HepG2 (cell line): Measurements from ENCODE around the gene PTAR1. TPM values are rescaled to one million over a fixed set of nuclear protein-coding genes. Genes with fewer than 3 reads are reported as not detected.

Experiments used
- ATAC-seq: fragments of 200-7000 bp; cut with Tn5 transposase; 3 replicates; pipeline ENCODE4 v1.9.1; 2020; ENCODE audit warnings: mild to moderate bottlenecking, moderate library complexity
- Bru-seq: library from RNA; stranded (reverse); fragments of 400-500 nt; gene quantifications from one replicate; lab custom pipeline; 2021; lab: Mats Ljungman, UMichigan
- BruChase-seq, 2 experiments: library from RNA; stranded (reverse); fragments of 400-500 nt; gene quantifications; one replicate each; lab custom pipeline; 2021; lab: Mats Ljungman, UMichigan
- BruUV-seq: library from RNA; stranded (reverse); fragments of 400-500 nt; replicated peaks from 2 replicates; lab custom pipeline; 2021; lab: Mats Ljungman, UMichigan
- CTCF ChIA-PET: fragments of 300-600 bp; formaldehyde crosslinking; extraction: SDS; loops from one replicate; lab custom pipeline; 2021; ENCODE audit warnings: low total read pairs, inconsistent platforms, low intra/inter-chr PET ratio; lab: Yijun Ruan, JAX
- POLR2A ChIA-PET: fragments of 350-600 bp; sonication (Branson Sonifier 250); formaldehyde crosslinking; loops from one replicate; lab custom pipeline; 2020; ENCODE audit warnings: antibody characterized with exemption, inconsistent platforms; lab: Yijun Ruan, JAX
- DNase-seq: peaks from one replicate; pipeline ENCODE4 v3.0.0-alpha.2; 2015; ENCODE audit warnings: low spot score
- FAIRE-seq: peaks from 3 replicates; lab custom pipeline; 2011; peaks lifted over from hg19 to GRCh38; lab: Jason Lieb, UNC
- H2AFZ ChIP-seq: one replicate; pipeline ENCODE4 v1.6.1; 2011; ENCODE audit warnings: low read length, inconsistent platforms
- H3K27ac ChIP-seq: fragments of 300-600 bp; 3 replicates; pipeline ENCODE4 v1.8.0; 2011; ENCODE audit warnings: mixed run types, mild to moderate bottlenecking, mixed read lengths, low read length, inconsistent platforms; ENCODE audit not compliant: insufficient read depth; ENCODE audit errors: extremely low read length
- H3K27me3 ChIP-seq, 2 experiments: fragments of 200-600 bp in 1 of 2; 2 replicates in 1 of 2; 3 replicates in 1 of 2; pipeline versions ENCODE4 v1.6.0 to v1.8.0; 2011; ENCODE audit warnings: low read length in 2 of 2, mild to moderate bottlenecking in 2 of 2, moderate library complexity in 2 of 2, inconsistent platforms in 1 of 2; ENCODE audit not compliant: insufficient read depth in 2 of 2, control insufficient read depth in 1 of 2
- H3K36me3 ChIP-seq, 2 experiments: fragments of 200-600 bp in 1 of 2; replicated peaks in 1 of 2; 2 replicates in 1 of 2; 3 replicates in 1 of 2; pipeline versions ENCODE4 v1.5.1 to v1.8.0; 2011; ENCODE audit warnings: low read length in 2 of 2, inconsistent platforms in 1 of 2; ENCODE audit not compliant: insufficient read depth in 2 of 2, control insufficient read depth in 1 of 2
- H3K4me1 ChIP-seq: 2 replicates; pipeline ENCODE4 v1.5.1; 2012; ENCODE audit warnings: low read length, inconsistent platforms; ENCODE audit not compliant: insufficient read depth
- H3K4me2 ChIP-seq: 2 replicates; pipeline ENCODE4 v1.6.0; 2011; ENCODE audit warnings: low read depth, low read length, inconsistent platforms
- H3K4me3 ChIP-seq, 3 experiments: fragments of 200-600 bp in 1 of 3; sonication (generic), shearing (Covaris generic) in 1 of 3; replicated peaks in 1 of 3; 2 replicates each; pipeline ENCODE4 v1.5.1; 2011 to 2016; ENCODE audit warnings: low read length in 3 of 3, inconsistent platforms in 2 of 3, low read depth in 2 of 3, mild to moderate bottlenecking in 2 of 3, control low read depth in 1 of 3, mixed read lengths in 1 of 3; ENCODE audit not compliant: insufficient read depth in 1 of 3
- H3K79me2 ChIP-seq: one replicate; pipeline ENCODE4 v1.6.1; 2011; ENCODE audit warnings: low read length, inconsistent platforms; ENCODE audit not compliant: insufficient read depth
- H3K9ac ChIP-seq: 2 replicates; pipeline ENCODE4 v1.6.0; 2011; ENCODE audit warnings: mild to moderate bottlenecking, low read depth, low read length, inconsistent platforms; ENCODE audit not compliant: insufficient read depth
- H3K9me3 ChIP-seq: 2 replicates; pipeline ENCODE4 v1.5.1; 2012; ENCODE audit warnings: mild to moderate bottlenecking, low read length
- H4K20me1 ChIP-seq: 2 replicates; pipeline ENCODE4 v1.6.0; 2011; ENCODE audit warnings: inconsistent platforms, mild to moderate bottlenecking, low read length, moderate library complexity; ENCODE audit not compliant: insufficient read depth
- KLF15 ChIP-seq: sonication (generic); formaldehyde crosslinking; IDR thresholded peaks from 2 replicates; pipeline ENCODE4 v1.8.1; 2023; ENCODE audit warnings: borderline replicate concordance, mild to moderate bottlenecking, inconsistent platforms, missing genetic modification reagents, mixed read lengths
- SAFB2 ChIP-seq: sonication (generic); formaldehyde crosslinking; IDR thresholded peaks from 2 replicates; pipeline ENCODE4 v1.5.1; 2020; ENCODE audit warnings: missing genetic modification reagents, low read depth, mild to moderate bottlenecking, borderline replicate concordance
- ZNF792 ChIP-seq: IDR thresholded peaks from 2 replicates; pipeline ENCODE4 v1.6.1; 2016
- ZNF816 ChIP-seq: sonication (generic); formaldehyde crosslinking; IDR thresholded peaks from 2 replicates; pipeline ENCODE4 v1.8.0; 2022; ENCODE audit warnings: missing genetic modification reagents, mild to moderate bottlenecking, borderline replicate concordance
- WGBS: methylation state at CpG from one replicate; pipeline ENCODE4 v1.1.6; 2017; ENCODE audit warnings: low lambda C conversion rate; 5-methylcytosine and 5-hydroxymethylcytosine counted together
- in situ Hi-C: cut with HindIII; loops from 2 replicates; pipeline ENCODE4 v1.10.0; 2017; ENCODE audit warnings: low pct_unique_long_range_greater_than_20kb; ENCODE audit not compliant: extremely low pct_ligation_motif_present
- intact Hi-C: fragments of 100-400 bp; cut with micrococcal nuclease; formaldehyde crosslinking; loops from one replicate; pipeline ENCODE4 v1.10.0; 2022; ENCODE audit not compliant: unreplicated experiment
- long read RNA-seq, 2 experiments: library from RNA in 1 of 2; library from polyadenylated mRNA in 1 of 2; stranded (forward) in 1 of 2; unstranded in 1 of 2; transcript quantifications; one replicate each; pipeline ENCODE4 v2.0.0, GENCODE V29; 2019 to 2022
- polyA minus RNA-seq, 3 experiments: library from RNA; depleted of rRNA, polyadenylated mRNA; stranded (reverse); fragments of >200 nt; gene quantifications; 2 replicates each; pipeline ENCODE4 v1.2.3, GENCODE V29; 2011; ENCODE audit warnings: low replicate concordance in 1 of 3
- polyA plus RNA-seq, 8 experiments: library from polyadenylated mRNA; depleted of rRNA in 3 of 8; stranded (reverse) in 7 of 8; unstranded in 1 of 8; fragments of >200 nt; fragmentation: Illumina TruSeq in 4 of 8; extraction: Trizol in 4 of 8; gene quantifications; 2 replicates each; pipeline versions ENCODE4 v1.2.1 to v1.2.3, GENCODE V29; 2011 to 2016; ENCODE audit warnings: low read depth in 4 of 8, missing spikeins in 1 of 8, mixed read lengths in 1 of 8; ENCODE audit not compliant: insufficient read depth in 1 of 8
- total RNA-seq, 5 experiments: library from RNA; depleted of rRNA; stranded (reverse); fragments of >200 nt; fragmentation: Illumina TruSeq; extraction: Trizol; gene quantifications; 2 replicates each; pipeline ENCODE4 v1.2.3, GENCODE V29; 2016; ENCODE audit warnings: low read depth in 1 of 5
- TF ChIP-seq, protein P1 (sequence below): IDR thresholded peaks from 2 replicates; pipeline ENCODE4 v1.6.1; 2016; ENCODE audit warnings: missing compliant biosample characterization, missing genetic modification reagents, borderline replicate concordance
- TF ChIP-seq, protein P2 (sequence below): sonication (generic); formaldehyde crosslinking; IDR thresholded peaks from 2 replicates; pipeline ENCODE4 v1.4.0; 2020; ENCODE audit warnings: low read depth, missing genetic modification reagents

PTAR1 gene, protein sequence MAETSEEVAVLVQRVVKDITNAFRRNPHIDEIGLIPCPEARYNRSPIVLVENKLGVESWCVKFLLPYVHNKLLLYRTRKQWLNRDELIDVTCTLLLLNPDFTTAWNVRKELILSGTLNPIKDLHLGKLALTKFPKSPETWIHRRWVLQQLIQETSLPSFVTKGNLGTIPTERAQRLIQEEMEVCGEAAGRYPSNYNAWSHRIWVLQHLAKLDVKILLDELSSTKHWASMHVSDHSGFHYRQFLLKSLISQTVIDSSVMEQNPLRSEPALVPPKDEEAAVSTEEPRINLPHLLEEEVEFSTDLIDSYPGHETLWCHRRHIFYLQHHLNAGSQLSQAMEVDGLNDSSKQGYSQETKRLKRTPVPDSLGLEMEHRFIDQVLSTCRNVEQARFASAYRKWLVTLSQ
- total RNA-seq (2016; rRNA removed; fragmentation: Illumina TruSeq; extraction: Trizol) (42.1 and 58.0 TPM in 2 replicates), polyA plus RNA-seq (2011; rRNA removed) (19.8 and 26.5 TPM in 2 replicates), polyA minus RNA-seq (2011; rRNA and poly(A)+ RNA removed; ENCODE audit: low replicate concordance) (28.0 and 32.7 TPM in 2 replicates), Bru-seq, nascent RNA (percentile 95 among the genes with signal in this experiment), BruChase-seq, experiment 1, labeled RNA remaining after a 6-hour chase (percentile 96 among the genes with signal in this experiment), BruChase-seq, experiment 2, labeled RNA remaining after a 2-hour chase (percentile 96 among the genes with signal in this experiment)
- total RNA-seq (2016; cell fraction: cytosol; rRNA removed; fragmentation: Illumina TruSeq; extraction: Trizol; ENCODE audit: low read depth): 11.4 and 11.5 TPM in 2 replicates
- 43.2 and 58.9 TPM in 2 replicates for total RNA-seq (2016; cell fraction: insoluble cytoplasmic fraction; rRNA removed; fragmentation: Illumina TruSeq; extraction: Trizol)
- total RNA-seq (2016; cell fraction: membrane; rRNA removed; fragmentation: Illumina TruSeq; extraction: Trizol): 18.8 and 19.1 TPM in 2 replicates
- total RNA-seq (2016; cell fraction: nucleus; rRNA removed; fragmentation: Illumina TruSeq; extraction: Trizol): 84.8 and 87.1 TPM in 2 replicates
- polyA plus RNA-seq (2011; cell fraction: cytosol; rRNA removed): 5.7 and 8.5 TPM in 2 replicates
- 47.8 and 47.9 TPM in 2 replicates for polyA plus RNA-seq (2011; cell fraction: nucleus; rRNA removed)
- 24.2 and 28.4 TPM in 2 replicates for polyA plus RNA-seq (2012)
- 6.5 and 7.0 TPM in 2 replicates for polyA plus RNA-seq (2016; cell fraction: cytosol; fragmentation: Illumina TruSeq; extraction: Trizol; ENCODE audit: low read depth)
- polyA plus RNA-seq (2016; cell fraction: insoluble cytoplasmic fraction; fragmentation: Illumina TruSeq; extraction: Trizol; ENCODE audit: low read depth): 15.3 and 19.3 TPM in 2 replicates
- 7.6 and 7.8 TPM in 2 replicates for polyA plus RNA-seq (2016; cell fraction: membrane; fragmentation: Illumina TruSeq; extraction: Trizol; ENCODE audit: low read depth)
- 41.5 and 44.9 TPM in 2 replicates for polyA plus RNA-seq (2016; cell fraction: nucleus; fragmentation: Illumina TruSeq; extraction: Trizol; ENCODE audit: insufficient read depth, low read depth)
- 30.5 and 36.6 TPM in 2 replicates for polyA minus RNA-seq (2011; cell fraction: cytosol; rRNA and poly(A)+ RNA removed)
- polyA minus RNA-seq (2011; cell fraction: nucleus; rRNA and poly(A)+ RNA removed): 189 and 200 TPM in 2 replicates
- long read RNA-seq, experiment 1, partial matches to known transcripts: 0 of 3 reads
- long read RNA-seq, experiment 1, other reads (novel, unspliced or antisense): 3 of 3 reads
- long read RNA-seq, experiment 2, partial matches to known transcripts: 1 of 15 reads
- long read RNA-seq, experiment 2, other reads (novel, unspliced or antisense): 14 of 15 reads

DNA sequence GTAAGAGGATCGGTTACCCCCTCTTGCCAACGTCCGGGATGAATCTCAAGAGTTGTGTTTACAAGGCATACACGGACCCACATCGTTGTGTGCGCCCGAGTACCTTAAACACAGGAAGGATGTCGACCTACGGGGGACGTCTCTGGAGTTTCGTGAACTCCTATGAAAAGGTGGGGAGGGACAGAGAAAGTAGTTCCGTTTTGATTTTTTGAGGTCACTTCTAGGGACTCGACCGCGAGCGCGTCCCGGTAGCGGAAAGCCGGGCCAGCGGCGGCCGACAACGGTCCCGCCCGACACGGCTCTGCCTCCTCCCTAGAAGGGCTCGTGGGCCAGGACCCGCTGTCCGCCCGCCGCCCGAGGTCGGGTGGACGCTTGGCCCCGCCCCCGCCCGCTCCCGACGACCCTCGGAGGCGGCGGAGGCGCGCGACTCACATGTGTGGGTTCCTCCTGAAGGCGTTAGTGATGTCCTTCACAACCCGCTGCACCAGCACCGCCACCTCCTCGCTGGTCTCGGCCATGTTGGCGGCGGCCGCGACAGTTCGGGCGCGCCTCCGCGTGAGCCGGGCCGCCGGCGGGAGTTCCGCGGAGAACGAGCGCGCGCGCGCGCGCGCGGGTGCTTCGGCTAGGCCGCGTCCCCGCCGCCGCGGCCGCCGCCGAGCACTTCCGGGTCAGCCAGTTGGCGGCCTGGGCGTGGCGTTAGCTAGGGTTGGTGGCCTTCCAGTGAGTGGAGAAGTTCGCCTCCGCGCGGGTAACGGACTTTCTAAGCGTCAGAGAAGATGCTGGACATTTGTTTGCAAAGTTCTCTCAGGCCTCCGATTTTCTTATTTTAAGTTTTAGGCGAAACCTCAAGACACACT is at the start of gene PTAR1:
Gene PTAR1 (minus strand): TSS at position 591 of the 857 bp plus-strand sequence. CDS start 73 bp downstream, at position 518.
- in situ Hi-C loops (no loop called here), intact Hi-C loops (no loop called here)
- FAIRE-seq (no peak), ATAC-seq (peak; percentile 88), DNase-seq (peak; percentile 80)
- WGBS: 1% methylated on average over 16 of the region's 98 CpGs
- Histone ChIP-seq H3K79me2 (peaks cover 43% of the 10 kb centered on the region), H3K9ac (peak within 1 kb of the TSS; percentile 93), H3K27me3 (no peaks in the 10 kb centered on the region; a peak in 1 of 5 replicates), H2AFZ (no peak within 1 kb of the TSS), H3K36me3 (no peaks in the 10 kb centered on the region), H3K9me3 (no peaks in the 10 kb centered on the region), H3K4me2 (peak within 1 kb of the TSS; percentile 91), H3K4me3 (peak within 1 kb of the TSS; percentile 82 to 88 (median 85)), H3K27ac (peak within 1 kb of the TSS; percentile 91), H4K20me1 (no peaks in the 10 kb centered on the region; the same call in 1 of the 2 replicates), H3K4me1 (peaks cover 46% of the 10 kb centered on the region)
- BruUV-seq: no TSS peak
- ChIA-PET POLR2A (interaction anchor here (1.3 to 2.5 kb wide), 4 partner anchors 9 to 652 kb away, joined by 3 to 31 read pairs (median 4); no protein-coding TSS in a partner anchor), CTCF (no interaction called here)
- TF ChIP-seq ZNF792 (CRISPR knock-in tag) (0 out of 2 replicates have a peak, but pooled peaks have one; percentile 0), KLF15 (no peak), ZNF816 (CRISPR knock-in tag) (peak; percentile 54; the same call in 1 of the 2 replicates), SAFB2 (CRISPR knock-in tag) (no peak)
- TF ChIP-seq, protein P1, sequence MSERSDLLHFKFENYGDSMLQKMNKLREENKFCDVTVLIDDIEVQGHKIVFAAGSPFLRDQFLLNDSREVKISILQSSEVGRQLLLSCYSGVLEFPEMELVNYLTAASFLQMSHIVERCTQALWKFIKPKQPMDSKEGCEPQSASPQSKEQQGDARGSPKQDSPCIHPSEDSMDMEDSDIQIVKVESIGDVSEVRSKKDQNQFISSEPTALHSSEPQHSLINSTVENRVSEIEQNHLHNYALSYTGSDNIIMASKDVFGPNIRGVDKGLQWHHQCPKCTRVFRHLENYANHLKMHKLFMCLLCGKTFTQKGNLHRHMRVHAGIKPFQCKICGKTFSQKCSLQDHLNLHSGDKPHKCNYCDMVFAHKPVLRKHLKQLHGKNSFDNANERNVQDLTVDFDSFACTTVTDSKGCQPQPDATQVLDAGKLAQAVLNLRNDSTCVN (CRISPR knock-in tag): 0 out of 2 replicates have a peak, but pooled peaks have one; percentile 4
- TF ChIP-seq, protein P2, sequence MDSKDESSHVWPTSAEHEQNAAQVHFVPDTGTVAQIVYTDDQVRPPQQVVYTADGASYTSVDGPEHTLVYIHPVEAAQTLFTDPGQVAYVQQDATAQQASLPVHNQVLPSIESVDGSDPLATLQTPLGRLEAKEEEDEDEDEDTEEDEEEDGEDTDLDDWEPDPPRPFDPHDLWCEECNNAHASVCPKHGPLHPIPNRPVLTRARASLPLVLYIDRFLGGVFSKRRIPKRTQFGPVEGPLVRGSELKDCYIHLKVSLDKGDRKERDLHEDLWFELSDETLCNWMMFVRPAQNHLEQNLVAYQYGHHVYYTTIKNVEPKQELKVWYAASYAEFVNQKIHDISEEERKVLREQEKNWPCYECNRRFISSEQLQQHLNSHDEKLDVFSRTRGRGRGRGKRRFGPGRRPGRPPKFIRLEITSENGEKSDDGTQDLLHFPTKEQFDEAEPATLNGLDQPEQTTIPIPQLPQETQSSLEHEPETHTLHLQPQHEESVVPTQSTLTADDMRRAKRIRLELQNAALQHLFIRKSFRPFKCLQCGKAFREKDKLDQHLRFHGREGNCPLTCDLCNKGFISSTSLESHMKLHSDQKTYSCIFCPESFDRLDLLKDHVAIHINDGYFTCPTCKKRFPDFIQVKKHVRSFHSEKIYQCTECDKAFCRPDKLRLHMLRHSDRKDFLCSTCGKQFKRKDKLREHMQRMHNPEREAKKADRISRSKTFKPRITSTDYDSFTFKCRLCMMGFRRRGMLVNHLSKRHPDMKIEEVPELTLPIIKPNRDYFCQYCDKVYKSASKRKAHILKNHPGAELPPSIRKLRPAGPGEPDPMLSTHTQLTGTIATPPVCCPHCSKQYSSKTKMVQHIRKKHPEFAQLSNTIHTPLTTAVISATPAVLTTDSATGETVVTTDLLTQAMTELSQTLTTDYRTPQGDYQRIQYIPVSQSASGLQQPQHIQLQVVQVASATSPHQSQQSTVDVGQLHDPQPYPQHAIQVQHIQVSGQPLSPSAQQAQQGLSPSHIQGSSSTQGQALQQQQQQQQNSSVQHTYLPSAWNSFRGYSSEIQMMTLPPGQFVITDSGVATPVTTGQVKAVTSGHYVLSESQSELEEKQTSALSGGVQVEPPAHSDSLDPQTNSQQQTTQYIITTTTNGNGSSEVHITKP (CRISPR knock-in tag): no peak
